GM23338 (cell line): ENCODE data around the gene RAB33A. TPM values are rescaled to one million over a fixed set of nuclear protein-coding genes. Genes with fewer than 3 reads are reported as not detected.

ENCODE experiments used
- ATAC-seq: fragments of 200-7000 bp; cut with Tn5 transposase; 3 replicates; pipeline ENCODE4 v1.9.1; 2020
- DNase-seq: peaks from one replicate; pipeline ENCODE4 v3.0.0-alpha.2; 2015; ENCODE audit warnings: low spot score
- H2AFZ ChIP-seq: fragments of 200-600 bp; sonication (generic); 2 replicates; pipeline ENCODE4 v1.8.0; 2016; ENCODE audit warnings: antibody characterized with exemption, mild to moderate bottlenecking, moderate library complexity
- H3F3A ChIP-seq: fragments of 200-600 bp; sonication (generic); replicated peaks from 2 replicates; pipeline ENCODE4 v1.8.0; 2017; ENCODE audit warnings: antibody characterized with exemption, mixed run types, low read depth
- H3K27ac ChIP-seq: fragments of 200-600 bp; sonication (generic); 2 replicates; pipeline ENCODE4 v1.6.1; 2016; ENCODE audit warnings: low read depth
- H3K27me3 ChIP-seq: fragments of 200-600 bp; sonication (generic); 2 replicates; pipeline ENCODE4 v1.8.0; 2016; ENCODE audit warnings: mild to moderate bottlenecking, mixed run types, moderate library complexity; ENCODE audit not compliant: insufficient read depth
- H3K36me3 ChIP-seq: fragments of 200-600 bp; sonication (generic); 2 replicates; pipeline ENCODE4 v1.8.0; 2016; ENCODE audit warnings: mild to moderate bottlenecking; ENCODE audit not compliant: insufficient read depth
- H3K4me1 ChIP-seq: fragments of 200-600 bp; sonication (generic); 2 replicates; pipeline ENCODE4 v1.8.0; 2016; ENCODE audit warnings: mild to moderate bottlenecking, moderate library complexity; ENCODE audit not compliant: insufficient read depth
- H3K4me2 ChIP-seq: fragments of 200-600 bp; sonication (generic); 2 replicates; pipeline ENCODE4 v1.7.1; 2017; ENCODE audit warnings: mixed run types
- H3K4me3 ChIP-seq: fragments of 200-600 bp; sonication (generic); 2 replicates; pipeline ENCODE4 v1.6.1; 2016; ENCODE audit warnings: mixed run types
- H3K79me2 ChIP-seq: fragments of 200-600 bp; sonication (generic); replicated peaks from 2 replicates; pipeline ENCODE4 v1.8.0; 2017; ENCODE audit warnings: mild to moderate bottlenecking; ENCODE audit not compliant: insufficient read depth
- H3K9me2 ChIP-seq: fragments of 200-600 bp; sonication (generic); 2 replicates; pipeline ENCODE4 v1.8.0; 2017; ENCODE audit not compliant: insufficient read depth
- H4K20me1 ChIP-seq: fragments of 200-600 bp; sonication (generic); replicated peaks from 2 replicates; pipeline ENCODE4 v1.8.0; 2017; ENCODE audit warnings: mild to moderate bottlenecking; ENCODE audit not compliant: insufficient read depth
- H3K27ac Mint-ChIP-seq: 2 replicates; pipeline ENCODE4 v1.8.0; 2020; ENCODE audit warnings: inconsistent platforms, mild to moderate bottlenecking, moderate library complexity, mixed read lengths
- H3K27me3 Mint-ChIP-seq: 3 replicates; pipeline ENCODE4 v1.8.0; 2022; ENCODE audit warnings: low read depth, mild to moderate bottlenecking, moderate library complexity, mixed read lengths, inconsistent platforms; ENCODE audit not compliant: insufficient read depth, poor library complexity
- H3K36me3 Mint-ChIP-seq: 3 replicates; pipeline ENCODE4 v1.8.0; 2021; ENCODE audit warnings: low read depth, mild to moderate bottlenecking, inconsistent platforms, moderate library complexity, mixed read lengths
- H3K4me1 Mint-ChIP-seq: 3 replicates; pipeline ENCODE4 v1.8.0; 2020; ENCODE audit warnings: mild to moderate bottlenecking, inconsistent platforms, mixed read lengths
- H3K4me3 Mint-ChIP-seq: 3 replicates; pipeline ENCODE4 v1.8.0; 2021; ENCODE audit warnings: moderate library complexity, mild to moderate bottlenecking, inconsistent platforms, mixed read lengths
- H3K9me3 Mint-ChIP-seq: 3 replicates; pipeline ENCODE4 v1.8.0; 2020; ENCODE audit warnings: moderate library complexity, mild to moderate bottlenecking, inconsistent platforms, mixed read lengths
- CREB1 ChIP-seq: fragments of 250-450 bp; sonication (Bioruptor Pico); IDR thresholded peaks from 2 replicates; pipeline ENCODE4 v1.5.0; 2020; ENCODE audit warnings: low read depth, mild to moderate bottlenecking, moderate library complexity
- EZH2phosphoT487 ChIP-seq: fragments of 200-600 bp; sonication (generic); IDR thresholded peaks from one replicate; pipeline ENCODE4 v1.8.1; 2018; ENCODE audit warnings: antibody characterized with exemption; ENCODE audit not compliant: unreplicated experiment
- NANOG ChIP-seq: IDR thresholded peaks from 2 replicates; pipeline ENCODE4 v1.6.1; 2016; ENCODE audit warnings: antibody characterized with exemption, borderline replicate concordance
- POLR2AphosphoS5 ChIP-seq: IDR thresholded peaks from 2 replicates; pipeline ENCODE4 v1.6.1; 2016; ENCODE audit warnings: antibody characterized with exemption, low read depth
- STAT1 ChIP-seq: IDR thresholded peaks from one replicate; pipeline ENCODE4 v1.6.1; 2016; ENCODE audit warnings: antibody characterized with exemption; ENCODE audit not compliant: unreplicated experiment
- ZNF114 ChIP-seq: fragments of 250-450 bp; sonication (Bioruptor Pico); IDR thresholded peaks from 2 replicates; pipeline ENCODE4 v1.5.0; 2020; ENCODE audit warnings: mild to moderate bottlenecking, moderate library complexity
- ZNF331 ChIP-seq: fragments of 250-450 bp; sonication (Bioruptor Pico); IDR thresholded peaks from 2 replicates; pipeline ENCODE4 v1.5.0; 2020; ENCODE audit warnings: low read depth, mild to moderate bottlenecking, moderate library complexity
- ZNF462 ChIP-seq: fragments of 250-450 bp; sonication (Bioruptor Pico); IDR thresholded peaks from 2 replicates; pipeline ENCODE4 v1.5.0; 2020; ENCODE audit warnings: mild to moderate bottlenecking, moderate library complexity
- polyA plus RNA-seq: library from polyadenylated mRNA; unstranded; fragments of >200 nt; fragmentation: Nextera tagmentation; extraction: Ambion mirVana; gene quantifications from 2 replicates; pipeline ENCODE4 v1.2.1, GENCODE V29; 2016
- total RNA-seq: library from RNA; depleted of rRNA; stranded (reverse); fragments of >200 nt; shearing (Covaris generic); gene quantifications from 2 replicates; pipeline ENCODE4 v1.2.3, GENCODE V29; 2014
- TF ChIP-seq, protein P1 (sequence below): IDR thresholded peaks from 2 replicates; pipeline ENCODE4 v1.6.1; 2016; ENCODE audit warnings: antibody characterized with exemption
- TF ChIP-seq, protein P2 (sequence below): IDR thresholded peaks from one replicate; pipeline ENCODE4 v1.6.1; 2018; ENCODE audit warnings: antibody characterized with exemption; ENCODE audit not compliant: unreplicated experiment

RAB33A gene
- total and polyA plus RNA-seq, 2 experiments from 2014 or later = 5.5 to 6.5 TPM

GRCh38 chrX:130165703-130166502, 5.9 kb upstream of the RAB33A start, which contains the start of gene AIFM1:
TSS of gene AIFM1 (minus strand) at chrX:130165841. CDS start at chrX:130165656, 185 bp downstream.
- no peaks in the 10 kb centered on the region for H3K27me3 ChIP-seq
- no peaks in the 10 kb centered on the region; the same call in 2 of the 3 replicates for H3K9me3 Mint-ChIP-seq
- H3K36me3 Mint-ChIP-seq = no peaks in the 10 kb centered on the region; the same call in 1 of the 3 replicates
- DNase-seq (peak; percentile 88), ATAC-seq (peak; percentile 95)
- peak within 1 kb of the TSS; percentile 94 for H3K4me3 Mint-ChIP-seq
- H4K20me1 ChIP-seq = no peaks in the 10 kb centered on the region
- TF ChIP-seq CREB1 (CRISPR knock-in tag) = peak; percentile 40; the same call in 1 of the 2 replicates
- peak; percentile 84 for TF ChIP-seq POLR2AphosphoS5
- TF ChIP-seq, protein P1, sequence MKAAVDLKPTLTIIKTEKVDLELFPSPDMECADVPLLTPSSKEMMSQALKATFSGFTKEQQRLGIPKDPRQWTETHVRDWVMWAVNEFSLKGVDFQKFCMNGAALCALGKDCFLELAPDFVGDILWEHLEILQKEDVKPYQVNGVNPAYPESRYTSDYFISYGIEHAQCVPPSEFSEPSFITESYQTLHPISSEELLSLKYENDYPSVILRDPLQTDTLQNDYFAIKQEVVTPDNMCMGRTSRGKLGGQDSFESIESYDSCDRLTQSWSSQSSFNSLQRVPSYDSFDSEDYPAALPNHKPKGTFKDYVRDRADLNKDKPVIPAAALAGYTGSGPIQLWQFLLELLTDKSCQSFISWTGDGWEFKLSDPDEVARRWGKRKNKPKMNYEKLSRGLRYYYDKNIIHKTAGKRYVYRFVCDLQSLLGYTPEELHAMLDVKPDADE = 0 out of 2 replicates have a peak, but pooled peaks have one; percentile 36
- no peak for TF ChIP-seq NANOG
- H3K4me3 ChIP-seq = peak within 1 kb of the TSS; percentile 84
- peaks cover 15% of the 10 kb centered on the region; the same call in 2 of the 3 replicates for H3K4me1 Mint-ChIP-seq
- no peak within 1 kb of the TSS for H2AFZ ChIP-seq
- peaks cover 12% of the 10 kb centered on the region for H3K4me1 ChIP-seq
- peak within 1 kb of the TSS; percentile 97; the same call in 1 of the 2 replicates for H3K27ac ChIP-seq
- no peaks in the 10 kb centered on the region for H3K36me3 ChIP-seq
- peak within 1 kb of the TSS; percentile 92 for H3K4me2 ChIP-seq
- no peaks in the 10 kb centered on the region for H3F3A ChIP-seq
- H3K27ac Mint-ChIP-seq = peak within 1 kb of the TSS; percentile 95
- H3K27me3 Mint-ChIP-seq = no peaks in the 10 kb centered on the region
- no peaks in the 10 kb centered on the region for H3K9me2 ChIP-seq
- peaks cover 39% of the 10 kb centered on the region for H3K79me2 ChIP-seq

- Histone ChIP-seq H3F3A (no peaks in the 10 kb centered on the region), H2AFZ (no peak overlapping the region), H3K4me3 (peak overlapping the region; percentile 84), H3K27me3 (no peaks in the 10 kb centered on the region), H3K4me1 (peaks cover 12% of the 10 kb centered on the region), H4K20me1 (no peaks in the 10 kb centered on the region), H3K27ac (no peak overlapping the region), H3K36me3 (no peaks in the 10 kb centered on the region), H3K4me2 (peak overlapping the region; percentile 92), H3K9me2 (no peaks in the 10 kb centered on the region), H3K79me2 (peaks cover 34% of the 10 kb centered on the region)
- no peak overlapping the region; the same call in 1 of the 2 replicates for H3K27ac Mint-ChIP-seq
- H3K4me1 Mint-ChIP-seq = peaks cover 15% of the 10 kb centered on the region; the same call in 2 of the 3 replicates
- no peak for DNase-seq
- H3K4me3 Mint-ChIP-seq = peak overlapping the region; percentile 94
- H3K27me3 Mint-ChIP-seq = no peaks in the 10 kb centered on the region
- ATAC-seq = no peak
- H3K9me3 Mint-ChIP-seq = no peaks in the 10 kb centered on the region; the same call in 2 of the 3 replicates
- H3K36me3 Mint-ChIP-seq = no peaks in the 10 kb centered on the region; the same call in 1 of the 3 replicates
- no peak for TF ChIP-seq ZNF331 (CRISPR knock-in tag)
- no peak for TF ChIP-seq EZH2phosphoT487
- TF ChIP-seq, protein P2, sequence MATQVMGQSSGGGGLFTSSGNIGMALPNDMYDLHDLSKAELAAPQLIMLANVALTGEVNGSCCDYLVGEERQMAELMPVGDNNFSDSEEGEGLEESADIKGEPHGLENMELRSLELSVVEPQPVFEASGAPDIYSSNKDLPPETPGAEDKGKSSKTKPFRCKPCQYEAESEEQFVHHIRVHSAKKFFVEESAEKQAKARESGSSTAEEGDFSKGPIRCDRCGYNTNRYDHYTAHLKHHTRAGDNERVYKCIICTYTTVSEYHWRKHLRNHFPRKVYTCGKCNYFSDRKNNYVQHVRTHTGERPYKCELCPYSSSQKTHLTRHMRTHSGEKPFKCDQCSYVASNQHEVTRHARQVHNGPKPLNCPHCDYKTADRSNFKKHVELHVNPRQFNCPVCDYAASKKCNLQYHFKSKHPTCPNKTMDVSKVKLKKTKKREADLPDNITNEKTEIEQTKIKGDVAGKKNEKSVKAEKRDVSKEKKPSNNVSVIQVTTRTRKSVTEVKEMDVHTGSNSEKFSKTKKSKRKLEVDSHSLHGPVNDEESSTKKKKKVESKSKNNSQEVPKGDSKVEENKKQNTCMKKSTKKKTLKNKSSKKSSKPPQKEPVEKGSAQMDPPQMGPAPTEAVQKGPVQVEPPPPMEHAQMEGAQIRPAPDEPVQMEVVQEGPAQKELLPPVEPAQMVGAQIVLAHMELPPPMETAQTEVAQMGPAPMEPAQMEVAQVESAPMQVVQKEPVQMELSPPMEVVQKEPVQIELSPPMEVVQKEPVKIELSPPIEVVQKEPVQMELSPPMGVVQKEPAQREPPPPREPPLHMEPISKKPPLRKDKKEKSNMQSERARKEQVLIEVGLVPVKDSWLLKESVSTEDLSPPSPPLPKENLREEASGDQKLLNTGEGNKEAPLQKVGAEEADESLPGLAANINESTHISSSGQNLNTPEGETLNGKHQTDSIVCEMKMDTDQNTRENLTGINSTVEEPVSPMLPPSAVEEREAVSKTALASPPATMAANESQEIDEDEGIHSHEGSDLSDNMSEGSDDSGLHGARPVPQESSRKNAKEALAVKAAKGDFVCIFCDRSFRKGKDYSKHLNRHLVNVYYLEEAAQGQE = no peak
- no peak for TF ChIP-seq CREB1 (CRISPR knock-in tag)
- TF ChIP-seq POLR2AphosphoS5 = no peak
- TF ChIP-seq STAT1 = no peak
- TF ChIP-seq ZNF114 (CRISPR knock-in tag) = no peak
- TF ChIP-seq ZNF462 (CRISPR knock-in tag) = no peak
These were observed 5.3 kb upstream of the RAB33A start for GRCh38 chrX:130166503-130166777.
